Hematopoietic multipotent progenitor cell (in vitro differentiated cells): ENCODE data around the gene CLSTN2. TPM values are rescaled to one million over a fixed set of nuclear protein-coding genes. Genes with fewer than 3 reads are reported as not detected.

Experiments
- DNase-seq, 3 donors: peaks; one replicate each; pipeline ENCODE4 v3.0.0-alpha.2; 2011 to 2015; ENCODE audit warnings: low read depth in 2 of 3, low spot score in 2 of 3
- total RNA-seq: library from RNA; depleted of rRNA; stranded (reverse); fragments of >200 nt; gene quantifications from one replicate; pipeline ENCODE4 v1.2.3, GENCODE V29; 2012

CLSTN2 gene
- total RNA-seq, 1 donor = under 0.01 TPM

DNA sequence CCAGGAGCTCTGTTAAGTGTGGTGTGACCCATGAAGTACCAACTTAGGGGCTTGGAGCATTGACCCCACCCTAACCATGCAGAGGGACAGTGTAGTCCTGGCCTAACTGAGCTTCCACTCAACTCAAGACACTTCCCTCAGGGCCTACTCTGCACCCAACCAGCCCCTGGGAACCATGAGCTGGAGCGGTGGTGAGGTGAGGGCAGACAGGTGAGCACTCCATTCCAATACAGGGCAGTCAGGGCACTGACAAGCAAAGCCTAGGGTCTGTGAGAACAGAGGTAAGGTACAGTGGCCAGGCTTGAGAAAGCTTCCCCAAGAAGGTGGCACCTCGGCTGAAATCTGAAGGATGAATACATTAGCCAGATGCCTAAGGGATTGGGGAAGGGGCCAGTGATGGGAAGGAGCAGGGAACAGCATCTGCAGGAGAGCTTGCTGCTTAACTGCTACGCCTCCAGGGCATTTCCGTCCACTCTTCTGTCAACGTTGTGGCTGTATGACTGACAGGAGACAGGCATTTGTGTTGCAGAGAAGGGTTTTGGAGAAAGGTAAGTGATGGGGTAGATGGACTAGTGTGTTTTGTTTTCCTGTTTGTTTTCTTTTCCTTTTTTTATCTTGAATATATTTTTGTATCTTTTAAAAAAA, 499.4 kb downstream of the CLSTN2 start:
- DNase-seq = no peak

- no peak for DNase-seq
Measured at GRCh38 chr3:140436421-140436820, 501.4 kb downstream of the CLSTN2 start.

- no peak for DNase-seq
Measured at GRCh38 chr3:140438736-140439470, 503.9 kb downstream of the CLSTN2 start.

GRCh38 chr3:140439527-140439926, 504.5 kb downstream of the CLSTN2 start:
- no peak for DNase-seq

DNA sequence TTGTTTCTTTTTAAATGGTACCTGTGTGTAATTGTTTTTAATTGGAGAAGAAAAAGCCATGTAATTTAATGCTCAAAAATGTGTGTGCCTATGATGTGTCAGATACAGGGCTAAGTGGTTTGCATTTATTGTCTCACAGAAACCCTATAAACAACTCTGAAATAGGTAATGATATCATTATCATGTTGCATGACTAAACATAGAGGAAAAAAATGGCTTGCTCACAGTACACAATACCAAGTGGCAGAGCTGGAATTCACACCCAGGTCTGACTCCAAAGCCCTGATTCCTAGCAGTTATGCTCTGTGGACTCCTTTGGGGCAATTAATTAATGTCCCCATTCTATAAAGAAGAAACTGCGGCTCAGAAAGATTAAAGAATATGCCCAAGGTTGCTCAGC, 505.5 kb downstream of the CLSTN2 start:
- no peak for DNase-seq

DNA sequence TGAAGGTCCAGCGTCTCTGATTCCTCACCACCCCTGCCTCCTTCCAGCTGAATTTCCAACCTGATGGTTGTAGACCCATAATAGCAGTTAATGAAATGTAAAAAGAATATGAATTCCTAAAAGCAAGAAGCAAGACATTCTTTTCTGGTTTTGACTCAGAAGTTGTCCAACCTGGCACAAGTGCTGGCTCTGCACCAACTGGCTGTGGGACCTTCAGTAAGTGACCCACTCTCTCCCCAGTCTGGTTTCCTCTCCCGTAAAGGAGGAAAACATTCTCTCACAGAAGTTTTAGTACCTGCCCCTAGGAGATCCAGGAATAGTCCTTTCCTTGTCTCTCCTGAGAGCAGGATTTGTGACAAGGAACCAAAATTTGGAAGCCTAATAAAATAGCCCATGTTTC, 506.0 kb downstream of the CLSTN2 start:
- DNase-seq = no peak

- no peak for DNase-seq
Measured at GRCh38 chr3:140442621-140443020, 507.6 kb downstream of the CLSTN2 start.

GRCh38 chr3:140443073-140443472, 508.1 kb downstream of the CLSTN2 start:
- DNase-seq = no peak

DNA sequence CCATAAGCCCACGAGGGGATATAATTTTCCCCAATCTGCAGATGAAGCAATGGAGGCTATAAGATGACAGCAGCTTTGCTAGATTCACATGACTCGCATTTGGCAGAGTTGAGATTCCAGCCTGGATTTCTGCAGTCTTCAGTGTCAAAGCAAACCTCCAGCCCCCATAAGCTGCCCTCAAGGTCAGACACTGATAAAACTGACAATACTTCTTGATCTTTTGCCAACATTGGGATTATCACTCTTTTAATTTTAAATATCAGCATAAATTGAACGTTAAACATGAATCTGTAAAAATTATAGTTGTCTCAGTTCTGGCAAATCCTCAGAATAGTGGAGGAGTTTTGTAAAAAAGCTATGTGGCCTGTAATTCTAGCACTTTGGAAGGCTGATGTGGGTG, 508.8 kb downstream of the CLSTN2 start:
- no peak for DNase-seq

GRCh38 chr3:140446734-140447133, 511.7 kb downstream of the CLSTN2 start:
- no peak for DNase-seq

DNA sequence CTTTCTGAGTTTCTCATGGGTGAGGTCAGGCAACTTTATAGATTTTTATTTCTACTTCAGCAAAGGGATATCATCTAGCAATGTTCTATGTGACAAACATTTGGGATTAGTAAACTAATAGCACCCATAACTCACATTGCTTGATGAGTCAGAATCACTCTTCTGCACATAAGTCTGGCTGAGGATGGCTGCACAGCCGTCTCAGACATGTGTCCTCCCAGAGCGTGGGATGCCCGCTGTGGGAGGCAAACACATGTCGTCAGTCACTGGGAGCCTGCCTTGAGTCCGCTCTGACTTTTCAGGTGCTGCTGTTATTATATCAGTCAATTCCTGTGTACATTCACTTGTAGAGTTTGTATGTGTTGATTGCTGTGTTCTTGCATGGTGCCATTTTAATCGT, 512.2 kb downstream of the CLSTN2 start:
- DNase-seq = no peak

- no peak for DNase-seq
Measured at GRCh38 chr3:140448001-140448400, 513.0 kb downstream of the CLSTN2 start.

DNA sequence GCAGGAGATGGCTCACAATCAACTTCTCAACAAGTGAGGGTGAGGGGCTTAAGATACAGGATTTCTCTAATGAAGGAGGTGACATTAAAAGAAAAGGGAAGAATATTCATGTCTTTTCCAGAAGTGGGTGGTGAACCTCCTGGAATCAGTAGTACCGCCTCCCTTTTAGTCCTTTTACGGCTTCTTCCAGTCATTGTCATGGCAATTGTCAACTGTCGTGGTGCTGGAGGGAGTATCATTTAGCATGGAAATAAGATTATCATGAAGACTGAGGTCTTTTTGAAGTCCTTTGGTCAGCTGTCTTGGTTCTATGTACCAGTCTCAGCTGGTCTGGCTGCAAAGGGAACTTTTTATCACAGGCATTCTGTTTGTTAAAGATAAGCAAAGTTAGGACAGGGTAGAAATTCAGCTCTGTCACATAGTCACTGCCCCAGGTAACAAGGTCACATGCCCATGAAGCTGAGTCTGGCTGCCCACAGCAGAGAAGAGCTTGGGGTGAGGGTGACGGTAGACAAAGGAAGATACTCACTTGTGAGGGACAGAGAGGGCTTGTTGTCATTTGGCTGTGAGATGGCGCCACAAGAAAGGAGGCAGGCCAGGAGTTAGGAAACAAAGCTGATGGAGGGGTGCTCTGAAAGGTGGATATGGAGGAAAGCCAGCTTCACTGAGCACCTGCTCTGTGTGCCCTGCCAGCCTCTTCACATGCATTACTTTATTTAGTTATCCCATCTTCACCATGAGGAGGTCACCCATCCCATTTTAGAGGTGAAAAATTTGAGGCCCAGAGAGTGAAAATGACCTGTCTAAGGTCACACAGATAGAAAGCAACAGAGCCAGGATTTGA, 514.6 kb downstream of the CLSTN2 start:
- DNase-seq = no peak

GRCh38 chr3:140453750-140454149, 518.8 kb downstream of the CLSTN2 start:
- no peak for DNase-seq

DNA sequence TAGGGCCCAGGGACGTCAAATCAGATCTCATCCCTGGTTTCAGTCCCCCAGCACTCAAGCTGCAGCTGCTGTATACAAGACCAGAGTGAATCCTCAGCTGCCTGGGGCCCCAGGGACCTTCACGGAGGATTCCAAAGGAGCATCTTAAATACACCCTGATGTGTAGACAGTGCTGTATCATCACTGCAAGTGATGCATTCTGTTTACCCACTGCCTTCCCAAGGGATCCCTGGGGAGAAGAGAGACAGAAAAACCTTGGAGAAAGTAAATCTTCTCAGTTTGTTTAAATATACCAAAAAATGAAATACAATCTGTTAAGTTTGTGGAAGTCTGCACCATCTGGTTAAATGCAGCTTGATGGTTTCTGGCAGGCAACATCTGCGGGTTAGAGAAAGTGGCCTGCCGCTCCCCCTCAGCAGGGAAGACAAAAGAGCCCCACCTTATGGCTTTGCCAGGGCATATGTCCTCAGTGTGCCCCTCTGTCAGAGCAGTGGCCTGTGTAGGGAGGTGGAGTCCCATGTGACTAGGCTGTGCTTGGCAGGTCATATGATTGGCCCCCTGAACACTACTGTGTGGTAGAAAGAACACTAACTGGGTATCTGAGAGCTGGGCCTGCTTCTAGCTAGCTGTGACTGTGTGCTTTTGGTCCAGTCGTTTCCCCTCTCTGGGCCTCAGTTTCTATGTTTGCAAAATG, 520.7 kb downstream of the CLSTN2 start:
- no peak for DNase-seq

GRCh38 chr3:140456974-140457373, 522.0 kb downstream of the CLSTN2 start:
- no peak for DNase-seq

GRCh38 chr3:140459462-140459861, 524.5 kb downstream of the CLSTN2 start:
- no peak for DNase-seq

DNA sequence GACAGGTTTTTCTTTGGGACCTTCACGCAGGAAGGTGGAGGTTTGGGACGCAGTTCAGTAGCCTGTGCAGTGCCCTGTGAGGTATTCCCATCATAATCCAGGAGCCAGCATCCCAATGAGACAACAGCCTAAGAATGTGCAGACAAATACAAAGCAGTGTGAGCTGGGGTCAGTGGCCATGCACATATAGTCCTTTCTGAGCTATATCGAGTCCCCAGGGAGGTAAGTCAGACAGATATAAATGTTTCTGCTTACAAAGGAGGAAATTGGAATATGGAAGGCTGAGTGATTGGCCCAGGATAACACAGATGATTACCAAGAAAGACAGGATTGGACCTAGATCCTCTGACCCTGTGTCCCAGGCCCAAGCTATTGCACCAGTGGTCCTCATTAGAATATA, 526.3 kb downstream of the CLSTN2 start:
- DNase-seq = no peak

GRCh38 chr3:140463355-140463754, 528.4 kb downstream of the CLSTN2 start:
- DNase-seq = no peak

GRCh38 chr3:140465988-140466387, 531.0 kb downstream of the CLSTN2 start:
- no peak for DNase-seq

GRCh38 chr3:140466535-140466934, 531.5 kb downstream of the CLSTN2 start:
- no peak for DNase-seq
